Fibroblast of lung (primary cell): ENCODE measurements around the gene MKLN1. TPM values are rescaled to one million over a fixed set of nuclear protein-coding genes. Genes with fewer than 3 reads are reported as not detected.

Experiments
- DNase-seq, 2 donors: peaks; one replicate each; pipeline versions ENCODE4 v3.0.0 to v3.0.0-alpha.2; 2010; ENCODE audit warnings: low read depth in 2 of 2
- H2AFZ ChIP-seq: 2 replicates; pipeline ENCODE4 v1.5.1; 2012; ENCODE audit warnings: low read length, control low read depth, inconsistent platforms
- H3K27ac ChIP-seq: 2 replicates; pipeline ENCODE4 v1.5.1; 2011; ENCODE audit warnings: low read length, control low read depth; ENCODE audit not compliant: insufficient read depth
- H3K27me3 ChIP-seq: 2 replicates; pipeline ENCODE4 v1.5.1; 2011; ENCODE audit warnings: mild to moderate bottlenecking, low read length; ENCODE audit not compliant: control insufficient read depth, insufficient read depth
- H3K36me3 ChIP-seq: 2 replicates; pipeline ENCODE4 v1.5.1; 2011; ENCODE audit warnings: low read length; ENCODE audit not compliant: control insufficient read depth, insufficient read depth
- H3K4me1 ChIP-seq: 2 replicates; pipeline ENCODE4 v1.5.1; 2011; ENCODE audit warnings: low read length; ENCODE audit not compliant: control insufficient read depth, insufficient read depth; ENCODE audit errors: extremely low read depth
- H3K4me2 ChIP-seq: 2 replicates; pipeline ENCODE4 v1.5.1; 2011; ENCODE audit warnings: low read length, control low read depth; ENCODE audit not compliant: insufficient read depth; ENCODE audit errors: extremely low read depth
- H3K4me3 ChIP-seq, 4 experiments: fragments of 200-600 bp in 1 of 4; sonication (generic) in 1 of 4; replicated peaks in 1 of 4; 2 replicates each; pipeline ENCODE4 v1.5.1; 2011 to 2016; ENCODE audit warnings: low read length in 4 of 4, low read depth in 3 of 4, mild to moderate bottlenecking in 3 of 4, control low read depth in 2 of 4, inconsistent platforms in 1 of 4, mixed read lengths in 1 of 4; ENCODE audit not compliant: insufficient read depth in 1 of 4; ENCODE audit errors: control extremely low read depth in 1 of 4
- H3K79me2 ChIP-seq: 2 replicates; pipeline ENCODE4 v1.5.1; 2012; ENCODE audit warnings: mild to moderate bottlenecking, low read length, inconsistent platforms; ENCODE audit not compliant: control insufficient read depth, insufficient read depth
- H3K9ac ChIP-seq: 2 replicates; pipeline ENCODE4 v1.5.1; 2011; ENCODE audit warnings: mild to moderate bottlenecking, low read length, control low read depth; ENCODE audit not compliant: insufficient read depth
- H3K9me3 ChIP-seq: 2 replicates; pipeline ENCODE4 v1.5.1; 2012; ENCODE audit warnings: low read depth, low read length; ENCODE audit not compliant: control insufficient read depth, insufficient read depth
- H4K20me1 ChIP-seq: 2 replicates; pipeline ENCODE4 v1.5.1; 2011; ENCODE audit warnings: low read length; ENCODE audit not compliant: control insufficient read depth, insufficient read depth; ENCODE audit errors: extremely low read depth
- CTCF ChIP-seq, 2 donors: IDR thresholded peaks in 1 of 2; conservative IDR thresholded peaks in 1 of 2; 1 replicate in 1 of 2; 2 replicates in 1 of 2; pipeline ENCODE4 v1.5.1; 2011 to 2012; ENCODE audit warnings: low read length in 2 of 2, control low read depth in 1 of 2, inconsistent platforms in 1 of 2, low read depth in 1 of 2, mild to moderate bottlenecking in 1 of 2
- EZH2 ChIP-seq: IDR thresholded peaks from 2 replicates; pipeline ENCODE4 v1.5.1; 2012; ENCODE audit warnings: low read length, control low read depth, mild to moderate bottlenecking; ENCODE audit errors: missing control alignments
- polyA plus RNA-seq, 2 donors: library from polyadenylated mRNA; depleted of rRNA in 1 of 2; stranded (reverse) in 1 of 2; unstranded in 1 of 2; fragments of >200 nt; gene quantifications; 2 replicates each; pipeline ENCODE4 v1.2.1, GENCODE V29; 2011 to 2012; ENCODE audit warnings: missing spikeins in 1 of 2
- total RNA-seq: library from RNA; depleted of rRNA; stranded (reverse); fragments of >200 nt; gene quantifications from 2 replicates; pipeline ENCODE4 v1.2.1, GENCODE V29; 2014

The MKLN1 gene
- total and polyA plus RNA-seq, 2 donors (not counting 1 experiment from before 2014, with no cell fraction given) = 33.9 to 46.4 TPM

- no peak for DNase-seq
- H3K4me1 ChIP-seq = no peaks in the 10 kb centered on the region
- no peak overlapping the region for H3K4me2 ChIP-seq
- H3K27ac ChIP-seq = no peak overlapping the region
- no peak overlapping the region for H3K4me3 ChIP-seq
- no peaks in the 10 kb centered on the region for H3K9me3 ChIP-seq
- H4K20me1 ChIP-seq = no peaks in the 10 kb centered on the region
- H3K36me3 ChIP-seq = no peaks in the 10 kb centered on the region
- no peak overlapping the region for H2AFZ ChIP-seq
- no peak for TF ChIP-seq EZH2
- TF ChIP-seq CTCF (conservative IDR thresholded peaks at IDR 0.05 in 1 of 2, IDR thresholded peaks at IDR 0.05 in 1 of 2; ENCODE audit: low read depth in 1 of 2, low read length in 2 of 2) = no peak
- no peaks in the 10 kb centered on the region for H3K79me2 ChIP-seq
- H3K9ac ChIP-seq = no peak overlapping the region
- H3K27me3 ChIP-seq = no peaks in the 10 kb centered on the region
Measured at GRCh38 chr7:131320603-131321002, 7.1 kb upstream of the MKLN1 start.

- H3K27ac ChIP-seq = no peak overlapping the region
- no peak for DNase-seq
- no peaks in the 10 kb centered on the region for H4K20me1 ChIP-seq
- no peaks in the 10 kb centered on the region for H3K9me3 ChIP-seq
- no peaks in the 10 kb centered on the region for H3K4me1 ChIP-seq
- H3K4me2 ChIP-seq = no peak overlapping the region
- H3K9ac ChIP-seq = no peak overlapping the region
- no peak overlapping the region for H3K4me3 ChIP-seq
- no peak overlapping the region for H2AFZ ChIP-seq
- H3K36me3 ChIP-seq = no peaks in the 10 kb centered on the region
- H3K27me3 ChIP-seq = no peaks in the 10 kb centered on the region
- no peaks in the 10 kb centered on the region for H3K79me2 ChIP-seq
- TF ChIP-seq EZH2 = no peak
- TF ChIP-seq CTCF (conservative IDR thresholded peaks at IDR 0.05 in 1 of 2, IDR thresholded peaks at IDR 0.05 in 1 of 2; ENCODE audit: low read depth in 1 of 2, low read length in 2 of 2) = no peak
Measured at GRCh38 chr7:131321656-131322055, 6.0 kb upstream of the MKLN1 start.

GRCh38 chr7:131322061-131322460 is 5.6 kb upstream of the MKLN1 start:
- Histone ChIP-seq H3K36me3 (no peaks in the 10 kb centered on the region), H3K4me1 (peaks cover 3% of the 10 kb centered on the region), H3K9me3 (no peaks in the 10 kb centered on the region), H3K79me2 (no peaks in the 10 kb centered on the region), H3K9ac (no peak overlapping the region), H4K20me1 (no peaks in the 10 kb centered on the region), H3K4me2 (no peak overlapping the region), H3K27ac (no peak overlapping the region), H2AFZ (no peak overlapping the region), H3K27me3 (no peaks in the 10 kb centered on the region), H3K4me3 (no peak overlapping the region)
- no peak for DNase-seq
- TF ChIP-seq CTCF (conservative IDR thresholded peaks at IDR 0.05 in 1 of 2, IDR thresholded peaks at IDR 0.05 in 1 of 2; ENCODE audit: low read depth in 1 of 2, low read length in 2 of 2) = no peak
- TF ChIP-seq EZH2 = no peak
